Neural cell (in vitro differentiated cells): ENCODE measurements around the gene LUC7L2.

ENCODE experiments used
- CTCF ChIP-seq: fragments of 450-650 bp; IDR thresholded peaks from 2 replicates; pipeline ENCODE4 v1.5.1; 2014; ENCODE audit warnings: antibody characterized with exemption, mild to moderate bottlenecking, moderate library complexity; ENCODE audit not compliant: poor library complexity, severe bottlenecking
- EP300 ChIP-seq: fragments of 450-650 bp; conservative IDR thresholded peaks from 2 replicates; pipeline ENCODE4 v1.6.1; 2014; ENCODE audit warnings: antibody characterized with exemption, mild to moderate bottlenecking, moderate library complexity; ENCODE audit not compliant: poor library complexity, severe bottlenecking
- EZH2 ChIP-seq: fragments of 200-600, 300-800 bp; shearing (Covaris generic), sonication (generic); IDR thresholded peaks from 2 replicates; pipeline ENCODE4 v1.6.1; 2014; ENCODE audit warnings: antibody characterized with exemption, low read length, borderline replicate concordance, mild to moderate bottlenecking; ENCODE audit not compliant: insufficient read depth, poor library complexity, severe bottlenecking
- POLR2AphosphoS5 ChIP-seq: IDR thresholded peaks from 2 replicates; pipeline ENCODE4 v1.6.1; 2012
- RAD21 ChIP-seq: fragments of 450-650 bp; conservative IDR thresholded peaks from 2 replicates; pipeline ENCODE4 v1.6.1; 2014; ENCODE audit warnings: antibody characterized with exemption, mild to moderate bottlenecking, moderate library complexity
- REST ChIP-seq: IDR thresholded peaks from 2 replicates; pipeline ENCODE4 v1.6.1; 2012; ENCODE audit warnings: borderline replicate concordance
- SMC3 ChIP-seq: fragments of 450-650 bp; conservative IDR thresholded peaks from 2 replicates; pipeline ENCODE4 v1.6.1; 2014; ENCODE audit warnings: antibody characterized with exemption, mild to moderate bottlenecking, moderate library complexity; ENCODE audit not compliant: poor library complexity
- TAF1 ChIP-seq: IDR thresholded peaks from 2 replicates; pipeline ENCODE4 v1.6.1; 2012; ENCODE audit warnings: low read depth

GRCh38 chr7:139436806-139437205 is 77.1 kb downstream of the LUC7L2 start:
- TF ChIP-seq CTCF (no peak), RAD21 (no peak), TAF1 (no peak), POLR2AphosphoS5 (no peak), EP300 (no peak), EZH2 (no peak), REST (no peak), SMC3 (no peak)
